Measurements from ENCODE around the gene WDR5.

DNA sequence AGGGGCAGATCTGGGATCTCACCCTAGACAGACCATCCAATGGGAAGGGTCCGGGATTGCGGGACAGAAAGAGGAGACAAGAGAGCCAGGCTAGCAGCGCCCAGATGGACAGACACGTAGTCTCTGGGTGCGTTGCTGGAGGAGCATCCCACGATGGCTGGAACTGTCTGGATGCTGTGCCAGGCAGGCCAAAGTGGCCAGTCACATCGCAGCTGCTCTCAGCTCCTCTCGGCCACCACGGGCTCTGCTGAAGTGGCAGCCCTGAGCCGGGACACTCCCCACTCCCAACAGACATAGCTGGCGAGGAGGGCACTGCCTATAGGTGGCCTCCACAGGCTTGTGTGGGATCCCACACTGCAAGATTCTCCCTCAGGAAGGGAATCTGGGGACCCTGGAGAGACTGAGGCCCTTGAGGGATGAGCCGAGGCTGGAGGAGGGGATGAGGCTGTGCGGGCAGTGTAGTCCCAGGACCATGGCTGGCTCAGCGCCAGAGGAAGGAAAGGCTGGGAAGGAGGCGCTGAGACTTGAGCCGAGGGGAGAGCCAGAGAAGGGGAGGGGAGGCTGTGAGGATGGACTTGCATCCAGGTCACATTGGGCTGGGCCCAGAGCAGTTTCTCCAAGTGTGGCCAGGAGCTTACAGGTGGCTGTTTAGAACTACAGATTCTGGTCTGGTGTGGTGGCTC, 10.3 kb upstream of the WDR5 start:
- TF ChIP-seq, protein P1, sequence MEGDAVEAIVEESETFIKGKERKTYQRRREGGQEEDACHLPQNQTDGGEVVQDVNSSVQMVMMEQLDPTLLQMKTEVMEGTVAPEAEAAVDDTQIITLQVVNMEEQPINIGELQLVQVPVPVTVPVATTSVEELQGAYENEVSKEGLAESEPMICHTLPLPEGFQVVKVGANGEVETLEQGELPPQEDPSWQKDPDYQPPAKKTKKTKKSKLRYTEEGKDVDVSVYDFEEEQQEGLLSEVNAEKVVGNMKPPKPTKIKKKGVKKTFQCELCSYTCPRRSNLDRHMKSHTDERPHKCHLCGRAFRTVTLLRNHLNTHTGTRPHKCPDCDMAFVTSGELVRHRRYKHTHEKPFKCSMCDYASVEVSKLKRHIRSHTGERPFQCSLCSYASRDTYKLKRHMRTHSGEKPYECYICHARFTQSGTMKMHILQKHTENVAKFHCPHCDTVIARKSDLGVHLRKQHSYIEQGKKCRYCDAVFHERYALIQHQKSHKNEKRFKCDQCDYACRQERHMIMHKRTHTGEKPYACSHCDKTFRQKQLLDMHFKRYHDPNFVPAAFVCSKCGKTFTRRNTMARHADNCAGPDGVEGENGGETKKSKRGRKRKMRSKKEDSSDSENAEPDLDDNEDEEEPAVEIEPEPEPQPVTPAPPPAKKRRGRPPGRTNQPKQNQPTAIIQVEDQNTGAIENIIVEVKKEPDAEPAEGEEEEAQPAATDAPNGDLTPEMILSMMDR (IDR thresholded peaks at IDR 0.05 in 2 of 3, conservative IDR thresholded peaks at IDR 0.05 in 1 of 3; ENCODE audit: control insufficient read depth in 2 of 3, extremely low read depth in 1 of 3, insufficient read depth in 1 of 3, low read depth in 3 of 3, low read length in 3 of 3): no peak
- TF ChIP-seq KLF5 (IDR thresholded peaks at IDR 0.05; ENCODE audit: partially characterized antibody) (no peak), TAF1 (IDR thresholded peaks at IDR 0.05; ENCODE audit: borderline replicate concordance, low read depth, low read length) (no peak), EGR1 (IDR thresholded peaks at IDR 0.05; ENCODE audit: borderline replicate concordance in 1 of 2, low read depth in 2 of 2, low read length in 2 of 2) (no peak), CHD2 (IDR thresholded peaks at IDR 0.05; ENCODE audit: borderline replicate concordance, low read depth, low read length) (no peak), SP1 (IDR thresholded peaks at IDR 0.05; ENCODE audit: low read depth, low read length) (no peak)
- TF ChIP-seq, protein P2, sequence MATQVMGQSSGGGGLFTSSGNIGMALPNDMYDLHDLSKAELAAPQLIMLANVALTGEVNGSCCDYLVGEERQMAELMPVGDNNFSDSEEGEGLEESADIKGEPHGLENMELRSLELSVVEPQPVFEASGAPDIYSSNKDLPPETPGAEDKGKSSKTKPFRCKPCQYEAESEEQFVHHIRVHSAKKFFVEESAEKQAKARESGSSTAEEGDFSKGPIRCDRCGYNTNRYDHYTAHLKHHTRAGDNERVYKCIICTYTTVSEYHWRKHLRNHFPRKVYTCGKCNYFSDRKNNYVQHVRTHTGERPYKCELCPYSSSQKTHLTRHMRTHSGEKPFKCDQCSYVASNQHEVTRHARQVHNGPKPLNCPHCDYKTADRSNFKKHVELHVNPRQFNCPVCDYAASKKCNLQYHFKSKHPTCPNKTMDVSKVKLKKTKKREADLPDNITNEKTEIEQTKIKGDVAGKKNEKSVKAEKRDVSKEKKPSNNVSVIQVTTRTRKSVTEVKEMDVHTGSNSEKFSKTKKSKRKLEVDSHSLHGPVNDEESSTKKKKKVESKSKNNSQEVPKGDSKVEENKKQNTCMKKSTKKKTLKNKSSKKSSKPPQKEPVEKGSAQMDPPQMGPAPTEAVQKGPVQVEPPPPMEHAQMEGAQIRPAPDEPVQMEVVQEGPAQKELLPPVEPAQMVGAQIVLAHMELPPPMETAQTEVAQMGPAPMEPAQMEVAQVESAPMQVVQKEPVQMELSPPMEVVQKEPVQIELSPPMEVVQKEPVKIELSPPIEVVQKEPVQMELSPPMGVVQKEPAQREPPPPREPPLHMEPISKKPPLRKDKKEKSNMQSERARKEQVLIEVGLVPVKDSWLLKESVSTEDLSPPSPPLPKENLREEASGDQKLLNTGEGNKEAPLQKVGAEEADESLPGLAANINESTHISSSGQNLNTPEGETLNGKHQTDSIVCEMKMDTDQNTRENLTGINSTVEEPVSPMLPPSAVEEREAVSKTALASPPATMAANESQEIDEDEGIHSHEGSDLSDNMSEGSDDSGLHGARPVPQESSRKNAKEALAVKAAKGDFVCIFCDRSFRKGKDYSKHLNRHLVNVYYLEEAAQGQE (IDR thresholded peaks at IDR 0.05; ENCODE audit: low read depth, low read length): no peak

Data from GM12878 (cell line).